ENCODE measurements around the gene OR2A42.
"Not testable (repeated sequence)": the region's sequence is repeated elsewhere in the genome, so short reads cannot be mapped to it uniquely, and the experiment has no call there.

OR2A42 gene

GRCh38 chr7:144239365-144239764 lies at the start of gene OR2A42:
TSS of gene OR2A42 (minus strand) at chr7:144239605. CDS start at chr7:144232843, 6,762 bp downstream.
- DNase-seq: not testable (repeated sequence)

- not testable (repeated sequence) for DNase-seq
These were observed 47.9 kb upstream of the OR2A42 start for GRCh38 chr7:144287171-144287784.

GRCh38 chr7:144283716-144284115 lies 44.3 kb upstream of the OR2A42 start:
- DNase-seq: not testable (repeated sequence)

GRCh38 chr7:144282490-144282889 lies 43.1 kb upstream of the OR2A42 start:
- DNase-seq: not testable (repeated sequence)

- not testable (repeated sequence) for DNase-seq
These were observed 42.6 kb upstream of the OR2A42 start for GRCh38 chr7:144281981-144282380.

- not testable (repeated sequence) for DNase-seq
These were observed 40.6 kb upstream of the OR2A42 start for GRCh38 chr7:144280010-144280409.

- not testable (repeated sequence) for DNase-seq
These were observed 35.9 kb upstream of the OR2A42 start for GRCh38 chr7:144275281-144275680.

- DNase-seq: not testable (repeated sequence)
These were observed 29.8 kb upstream of the OR2A42 start, which contains the start of gene CTAGE8 for GRCh38 chr7:144269188-144269587. TSS of gene CTAGE8 (minus strand) at chr7:144269288. CDS start at chr7:144269250, 38 bp downstream.

GRCh38 chr7:144264692-144265091 lies 25.3 kb upstream of the OR2A42 start, which contains the start of gene OR2A7:
TSS of gene OR2A7 (minus strand) at chr7:144264792. CDS start at chr7:144259628, 5,164 bp downstream.
- not testable (repeated sequence) for DNase-seq

- DNase-seq: not testable (repeated sequence)
These were observed 22.7 kb upstream of the OR2A42 start for GRCh38 chr7:144262128-144262527.

- DNase-seq: not testable (repeated sequence)
These were observed 19.7 kb upstream of the OR2A42 start for GRCh38 chr7:144259067-144259466.

- DNase-seq: no peak
These were observed 16.7 kb upstream of the OR2A42 start for GRCh38 chr7:144256112-144256511.

- no peak for DNase-seq
These were observed 16.1 kb upstream of the OR2A42 start for GRCh38 chr7:144255471-144255897.

- not testable (repeated sequence) for DNase-seq
These were observed 12.9 kb upstream of the OR2A42 start for GRCh38 chr7:144252307-144252706.

GRCh38 chr7:144247674-144248330 lies 8.4 kb upstream of the OR2A42 start:
- not testable (repeated sequence) for DNase-seq

- DNase-seq: not testable (repeated sequence)
These were observed 7.6 kb upstream of the OR2A42 start for GRCh38 chr7:144246967-144247366.

GRCh38 chr7:144245372-144245771 lies 6.0 kb upstream of the OR2A42 start:
- DNase-seq: not testable (repeated sequence)

- DNase-seq: not testable (repeated sequence)
These were observed 799 bp downstream of the OR2A42 start for GRCh38 chr7:144238530-144239082.

- DNase-seq: not testable (repeated sequence)
These were observed 6.4 kb downstream of the OR2A42 start for GRCh38 chr7:144233039-144233438.

GRCh38 chr7:144231027-144231426 lies 8.4 kb downstream of the OR2A42 start:
- DNase-seq: not testable (repeated sequence)

GRCh38 chr7:144228810-144229209 lies 10.6 kb downstream of the OR2A42 start:
- DNase-seq: not testable (repeated sequence)

- DNase-seq: not testable (repeated sequence)
These were observed 12.5 kb downstream of the OR2A42 start for GRCh38 chr7:144226866-144227265.

GRCh38 chr7:144223675-144224074 lies 15.7 kb downstream of the OR2A42 start:
- not testable (repeated sequence) for DNase-seq

GRCh38 chr7:144220531-144220930 lies 18.9 kb downstream of the OR2A42 start:
- not testable (repeated sequence) for DNase-seq

Measured in cerebellar nuclear complex (tissue), 1 donor.